ENCODE measurements around the gene CLEC16A.

The CLEC16A gene

GRCh38 chr16:11066261-11066870 lies 122.0 kb downstream of the CLEC16A start:
- no peak for DNase-seq

- DNase-seq: no peak
These were observed 122.9 kb downstream of the CLEC16A start for GRCh38 chr16:11067266-11067665.

DNA sequence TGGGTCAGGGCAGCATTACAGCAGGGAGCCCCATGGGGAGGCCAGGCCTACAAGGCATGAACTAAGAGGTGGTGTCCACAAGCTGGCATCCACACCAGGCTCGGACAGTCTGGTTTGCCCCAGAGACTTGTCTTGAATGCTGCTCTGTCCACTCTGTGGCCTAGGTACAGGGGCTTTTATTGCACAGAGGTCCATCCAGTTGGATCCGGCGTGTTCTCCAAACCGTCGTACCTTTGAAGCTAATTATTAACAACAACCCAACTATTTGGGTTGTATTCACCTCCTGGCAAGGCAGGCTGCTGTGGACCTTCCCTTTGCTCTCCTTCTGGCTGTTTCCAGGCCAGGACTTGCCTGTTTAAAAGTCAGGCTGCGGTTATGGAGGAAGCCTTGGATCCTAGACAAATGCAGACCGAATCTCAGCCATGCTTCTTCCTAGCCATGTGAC lies 123.4 kb downstream of the CLEC16A start:
- no peak for DNase-seq

- DNase-seq: no peak
These were observed 127.5 kb downstream of the CLEC16A start for GRCh38 chr16:11071829-11072228.

DNA sequence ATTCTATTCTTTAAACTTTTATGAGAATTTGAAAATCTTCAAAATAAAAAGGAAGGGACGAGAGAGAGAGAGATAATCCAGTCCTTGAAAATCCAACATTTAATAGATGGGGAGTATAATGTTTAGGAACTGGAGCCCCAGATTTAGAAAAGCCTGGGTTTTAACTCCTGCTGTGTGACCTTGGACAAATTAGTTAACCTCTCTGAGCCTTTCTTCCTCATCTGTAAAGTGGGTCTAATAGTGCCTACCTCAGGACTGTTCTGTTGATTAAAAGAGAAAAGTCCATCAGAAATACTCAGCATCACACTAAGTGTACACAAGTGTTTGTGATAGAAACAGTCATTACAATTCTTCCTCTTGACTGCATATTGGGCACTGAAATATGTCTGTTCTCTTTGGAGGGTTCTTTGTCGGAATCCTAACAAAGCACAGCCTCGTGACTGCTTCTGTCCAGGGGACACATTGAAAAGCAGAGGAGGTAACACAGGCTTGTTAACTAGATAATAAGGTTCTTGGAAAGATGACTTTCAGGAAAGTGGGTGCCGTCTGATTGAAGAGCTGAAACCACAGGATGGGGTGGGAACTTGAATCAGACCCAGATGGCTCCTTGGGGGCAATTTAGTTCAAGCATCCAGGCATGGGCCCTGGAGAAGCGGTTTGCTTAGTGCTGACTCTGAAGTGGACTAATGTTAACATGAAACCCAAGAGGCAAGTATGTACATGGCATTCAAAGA lies 128.2 kb downstream of the CLEC16A start:
- DNase-seq: no peak

GRCh38 chr16:11073407-11073999 lies 129.1 kb downstream of the CLEC16A start:
- no peak for DNase-seq

DNA sequence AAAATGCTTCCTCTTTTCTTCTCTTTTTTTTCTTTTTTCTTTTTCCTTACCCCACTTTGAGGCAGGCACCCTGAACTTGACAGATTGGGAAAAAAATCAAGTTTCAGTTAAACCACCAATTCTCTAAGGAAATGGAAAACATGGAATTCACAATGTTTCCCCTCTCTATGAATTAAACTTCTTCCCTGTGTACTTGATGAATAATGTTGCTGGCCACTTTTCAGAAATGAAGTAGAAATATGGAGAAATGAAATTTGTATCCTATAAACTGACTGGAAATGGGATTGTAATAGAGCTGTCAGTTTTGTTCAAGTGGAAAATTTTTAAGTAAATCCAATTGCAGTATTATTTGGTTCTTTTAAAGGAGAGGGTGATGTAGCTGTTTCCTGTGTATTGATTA lies 129.8 kb downstream of the CLEC16A start:
- no peak for DNase-seq

- DNase-seq: no peak
These were observed 130.8 kb downstream of the CLEC16A start for GRCh38 chr16:11075163-11075562.

DNA sequence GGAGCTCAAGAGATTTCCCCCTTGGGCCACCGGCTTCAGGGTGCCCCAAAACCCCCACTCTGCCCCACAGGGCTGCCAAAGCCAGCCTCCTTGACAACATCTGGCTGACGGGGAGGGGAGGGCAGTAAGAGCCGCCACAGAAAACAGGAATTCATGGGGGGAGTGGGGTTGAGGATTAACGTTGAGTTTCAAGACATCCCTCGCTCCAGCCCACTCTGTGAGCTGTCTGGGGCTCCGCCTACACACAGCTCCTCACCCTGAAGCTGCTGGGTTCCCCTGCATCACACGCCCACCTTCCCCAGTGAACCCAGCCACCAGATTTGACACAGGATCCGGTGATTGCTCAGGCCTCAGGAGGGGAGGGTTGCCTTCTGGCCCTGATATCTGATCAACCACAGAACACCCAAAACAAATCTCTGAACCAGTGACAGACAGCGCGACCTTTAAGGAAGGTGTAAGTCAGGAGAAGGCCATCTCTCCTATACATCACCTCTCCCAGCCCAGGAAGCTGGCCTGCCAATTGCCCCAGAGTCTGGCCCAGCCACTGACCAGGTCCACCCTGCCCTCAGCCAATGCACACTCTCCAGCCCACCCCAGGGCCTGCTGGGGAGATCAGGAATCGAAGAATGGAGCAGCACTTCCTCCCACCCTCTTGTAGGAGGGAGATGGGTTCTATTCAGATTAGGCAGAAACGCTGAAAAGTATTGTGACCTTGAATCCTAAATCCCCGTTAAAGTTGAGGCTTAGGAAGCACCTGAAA lies 132.1 kb downstream of the CLEC16A start:
- DNase-seq: no peak

DNA sequence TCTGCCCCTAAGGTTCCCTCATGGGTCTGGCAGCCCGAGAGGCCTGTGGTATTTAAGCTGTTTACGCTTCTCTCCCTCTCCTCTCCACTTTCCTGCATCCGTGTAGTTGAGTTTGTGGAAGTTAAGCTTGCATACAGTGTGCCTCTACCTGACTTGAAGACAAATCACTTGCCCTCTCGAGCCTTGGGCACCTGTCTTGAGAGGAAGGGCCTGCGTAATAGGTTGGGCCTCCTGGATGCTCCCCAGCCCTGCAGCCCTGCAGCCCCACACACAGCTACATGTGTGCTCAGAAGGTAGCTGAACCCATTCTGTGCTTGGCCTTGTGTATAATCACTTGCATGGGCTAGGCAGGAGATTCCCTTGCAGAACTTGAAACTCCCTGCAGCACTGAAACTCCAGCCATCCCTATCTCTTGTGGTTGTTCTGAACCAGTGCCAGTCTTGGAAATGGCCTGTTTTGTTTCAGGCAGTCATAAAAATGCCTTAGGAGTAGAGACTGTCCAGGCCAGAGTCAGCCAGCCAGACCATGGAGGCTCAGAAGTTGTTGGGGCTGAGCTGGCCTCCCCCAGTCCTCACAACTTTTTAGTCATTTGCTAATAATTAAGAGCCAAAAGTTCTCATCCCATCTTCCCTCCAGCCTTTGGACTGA lies 134.6 kb downstream of the CLEC16A start:
- no peak for DNase-seq

GRCh38 chr16:11079652-11080187 lies 135.4 kb downstream of the CLEC16A start:
- no peak for DNase-seq

DNA sequence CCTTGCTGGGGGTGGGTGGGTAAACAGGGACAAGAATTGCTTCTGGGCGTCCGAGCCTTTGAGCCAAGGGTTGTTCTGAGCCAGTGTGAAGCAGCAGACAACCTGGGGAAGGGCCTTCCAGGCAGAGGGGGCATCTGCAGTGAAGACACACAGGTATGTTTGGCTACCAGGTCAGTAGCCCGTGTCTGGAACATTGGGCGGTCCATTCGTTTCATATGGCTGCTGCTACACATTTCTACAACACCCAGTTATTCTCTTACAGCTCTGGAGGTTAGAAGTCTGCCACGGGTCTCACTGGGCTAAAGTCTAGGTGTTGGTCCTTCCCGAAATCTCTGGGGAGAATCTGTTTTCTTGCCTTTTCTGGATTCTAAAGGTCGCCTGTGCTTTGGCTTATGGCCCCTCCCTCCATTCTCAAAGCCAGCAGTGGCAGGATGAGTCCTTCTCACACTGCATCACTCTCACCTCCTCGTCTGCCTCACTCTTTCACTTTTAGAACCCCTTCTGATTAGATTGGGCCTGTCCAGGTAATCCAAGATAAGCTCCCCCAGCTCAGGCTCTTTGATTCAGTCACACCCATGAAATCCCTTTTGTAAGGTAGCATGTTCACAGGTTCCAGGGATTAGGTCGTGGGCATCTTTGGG lies 136.1 kb downstream of the CLEC16A start:
- DNase-seq: no peak

DNA sequence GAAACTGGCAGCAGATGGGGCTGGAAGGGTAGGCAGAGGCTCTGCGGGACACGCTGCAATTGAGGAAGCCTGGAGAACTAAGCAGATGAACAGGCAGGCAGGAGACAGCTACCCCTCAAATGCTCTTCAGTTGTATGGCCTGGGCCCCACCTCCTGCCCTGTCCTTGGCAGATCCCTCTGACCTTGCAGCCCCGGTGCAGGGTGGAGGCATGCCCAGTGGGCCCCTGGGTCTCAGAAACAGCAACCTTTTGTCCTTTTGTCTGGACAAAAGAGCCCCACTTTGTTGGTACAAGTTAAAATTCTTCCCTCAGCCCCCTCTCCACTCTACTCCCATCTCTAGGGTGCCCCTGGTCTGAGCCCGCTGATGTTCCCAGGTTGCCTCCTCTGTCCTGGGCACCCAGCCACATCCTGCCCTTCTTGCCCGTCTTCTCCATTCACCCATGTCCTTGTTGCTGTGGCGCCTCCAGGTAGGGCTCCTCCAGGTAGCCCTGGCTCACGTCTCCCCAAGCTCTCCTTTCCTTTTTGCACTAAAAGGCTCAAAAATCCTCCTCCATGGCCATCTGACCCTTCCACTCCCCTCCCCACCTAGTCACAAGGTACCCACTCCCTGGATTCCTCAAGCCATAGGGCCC lies 136.8 kb downstream of the CLEC16A start:
- DNase-seq: no peak

DNA sequence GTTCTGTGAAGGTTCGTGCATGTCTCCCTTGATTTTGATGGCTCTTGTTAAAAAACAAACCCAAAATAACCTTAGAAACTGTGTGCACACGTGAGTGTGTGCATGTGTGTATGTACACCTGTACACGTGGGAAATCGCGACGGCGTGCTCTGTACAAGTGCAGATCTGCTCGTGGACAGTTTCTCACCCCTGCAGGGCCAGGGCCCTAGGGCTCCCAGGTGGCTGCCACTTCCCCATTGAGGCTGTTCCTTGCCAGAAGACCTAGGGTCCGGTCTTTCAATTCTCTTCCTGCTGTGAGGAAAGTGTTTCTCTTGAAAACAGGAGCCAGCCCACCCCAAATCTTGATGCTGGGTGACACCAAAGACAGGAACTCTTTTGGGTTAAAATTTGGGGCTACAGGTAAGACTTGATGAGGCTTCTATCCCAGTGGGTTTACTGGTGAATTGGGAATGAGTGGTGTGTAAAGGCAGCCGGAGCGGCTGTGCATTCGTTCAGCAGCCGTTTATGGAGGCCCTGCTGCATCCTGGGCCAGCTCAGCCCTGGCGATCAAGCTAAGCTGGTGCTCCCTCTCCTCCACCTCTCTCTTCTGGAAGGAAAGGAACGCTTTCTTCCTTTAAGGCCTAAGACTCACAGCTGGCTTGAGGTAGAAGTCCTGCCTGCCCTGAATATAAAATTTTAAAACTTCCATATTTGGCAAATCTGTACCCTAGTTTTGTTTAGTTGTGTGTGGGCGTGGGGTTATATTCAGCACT lies 137.9 kb downstream of the CLEC16A start:
- no peak for DNase-seq

- DNase-seq: no peak
These were observed 138.6 kb downstream of the CLEC16A start for GRCh38 chr16:11082860-11083388.

GRCh38 chr16:11084484-11084875 lies 140.1 kb downstream of the CLEC16A start:
- DNase-seq: no peak

- DNase-seq: no peak
These were observed 140.6 kb downstream of the CLEC16A start for GRCh38 chr16:11084876-11085485.

GRCh38 chr16:11085916-11086315 lies 141.6 kb downstream of the CLEC16A start:
- no peak for DNase-seq

DNA sequence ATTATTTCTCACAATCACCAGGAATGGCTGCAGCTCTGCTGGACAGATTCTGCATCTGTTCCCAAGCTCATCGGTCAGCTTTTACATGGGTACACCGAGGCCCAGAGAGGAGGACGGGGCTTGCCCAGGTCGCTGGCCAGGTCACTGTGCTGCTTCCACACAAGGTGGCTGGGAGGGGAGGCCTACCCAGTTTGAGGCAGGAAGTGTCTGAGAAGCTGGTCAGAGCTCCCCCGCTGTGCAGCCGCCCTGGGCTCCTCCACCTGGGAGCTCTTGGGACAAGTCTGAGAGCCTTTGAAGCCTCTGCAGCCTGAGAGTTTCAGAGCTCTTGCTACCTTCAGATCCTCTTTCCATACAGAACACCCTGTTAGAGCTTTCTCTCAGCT lies 143.3 kb downstream of the CLEC16A start:
- DNase-seq: no peak

GRCh38 chr16:11088074-11088730 lies 143.8 kb downstream of the CLEC16A start:
- DNase-seq: no peak

All from NCI-H748 treated with DMSO at 0.1 percent for 48 hours (cell line).